Left lung (tissue), 10 donors: ENCODE measurements around the gene ASXL1. TPM values are rescaled to one million over a fixed set of nuclear protein-coding genes. Genes with fewer than 3 reads are reported as not detected.
A peak's percentile ranks its signal among the peaks of the same experiment; 100 is the strongest.

ENCODE experiments used
- ATAC-seq: fragments of 200-7000 bp; cut with Tn5 transposase; one replicate; pipeline ENCODE4 v1.9.1; 2020; ENCODE audit warnings: moderate library complexity
- DNase-seq, 4 donors: peaks; one replicate each; pipeline ENCODE4 v3.0.0-alpha.2; 2013 to 2020
- H3K27ac ChIP-seq, 2 donors: fragments of 200-600 bp; sonication (generic) in 1 of 2; one replicate each; pipeline versions ENCODE4 v1.5.0 to v1.8.0; 2020 to 2021
- H3K27me3 ChIP-seq, 2 donors: fragments of 200-600 bp; sonication (generic) in 1 of 2; one replicate each; pipeline versions ENCODE4 v1.5.0 to v1.8.0; 2020 to 2021
- H3K36me3 ChIP-seq, 2 donors: fragments of 200-600 bp; sonication (generic) in 1 of 2; one replicate each; pipeline versions ENCODE4 v1.5.0 to v1.8.0; 2020 to 2021
- H3K4me1 ChIP-seq, 2 donors: fragments of 200-600 bp; one replicate each; pipeline ENCODE4 v1.8.0; 2021
- H3K4me3 ChIP-seq, 2 donors: fragments of 200-600 bp; sonication (generic) in 1 of 2; one replicate each; pipeline versions ENCODE4 v1.5.0 to v1.8.0; 2020 to 2021; ENCODE audit warnings: mild to moderate bottlenecking in 1 of 2
- H3K9me3 ChIP-seq, 2 donors: fragments of 200-600 bp; sonication (generic) in 1 of 2; one replicate each; pipeline versions ENCODE4 v1.5.0 to v1.8.0; 2020 to 2021
- CTCF ChIP-seq, 2 donors: fragments of 200-600 bp; sonication (generic) in 1 of 2; IDR thresholded peaks; one replicate each; pipeline versions ENCODE4 v1.5.0 to v1.8.0; 2021; ENCODE audit warnings: antibody characterized with exemption in 2 of 2
- intact Hi-C, 2 donors: fragments of 100-400 bp; cut with DNase I; formaldehyde crosslinking; loops; one replicate each; pipeline versions ENCODE4 v1.11.2 to v1.14.2; 2022
- polyA plus RNA-seq, 6 donors: library from polyadenylated mRNA; unstranded; fragments of 120-200 nt; gene quantifications; one replicate each; pipeline ENCODE4 v1.2.1, GENCODE V29; 2013; ENCODE audit not compliant: insufficient read length in 6 of 6
- total RNA-seq, 2 donors: library from RNA; stranded (reverse); fragmentation: NEBNext Ultra II Directional; extraction: Animal tissue kit (Norgen Biotek cat#: 25700); gene quantifications; one replicate each; pipeline ENCODE4 v1.2.1, GENCODE V29; 2021
- donor health status: DM: no; HTN: yes; CAD: no.
- donor health status: DM: no; HTN: no; CAD: no.

Gene ASXL1
- total and polyA plus RNA-seq, 8 donors: 51.1 to 90.0 (median 81.1) TPM

DNA sequence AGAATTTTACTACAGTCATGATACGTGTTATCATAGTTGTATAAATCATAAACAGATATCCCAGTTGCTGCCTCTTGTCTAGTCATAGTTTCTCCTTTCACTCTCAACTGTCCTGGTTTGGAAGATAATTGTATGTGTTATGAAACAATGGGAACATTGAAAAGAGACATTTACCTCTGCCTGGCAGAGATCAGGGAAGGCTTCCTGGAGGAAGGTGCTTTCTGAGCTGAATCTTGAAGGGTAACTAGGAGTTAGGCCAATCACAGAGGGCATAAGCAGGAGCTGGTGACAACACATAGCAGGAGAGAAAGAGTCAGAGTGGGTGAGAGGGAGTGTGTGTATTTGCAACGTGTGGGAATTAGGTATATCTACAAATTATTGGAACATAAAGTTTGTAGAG, 5.4 kb downstream of the ASXL1 start:
- no peaks in the 10 kb centered on the region for H3K9me3 ChIP-seq
- H3K27me3 ChIP-seq: no peaks in the 10 kb centered on the region
- H3K4me3 ChIP-seq: no peak overlapping the region
- intact Hi-C loops: no loop called here
- peaks cover 4 to 91% of the 10 kb centered on the region in 2 donors for H3K4me1 ChIP-seq
- DNase-seq (no peak), ATAC-seq (no peak)
- no peak overlapping the region for H3K27ac ChIP-seq
- no peaks in the 10 kb centered on the region for H3K36me3 ChIP-seq
- no peak for TF ChIP-seq CTCF (IDR thresholded peaks at IDR 0.05)

- intact Hi-C loops: no loop called here
- peaks cover 4 to 93% of the 10 kb centered on the region in 2 donors for H3K4me1 ChIP-seq
- ATAC-seq: no peak
- peaks cover 0 to 8% of the 10 kb centered on the region in 2 donors for H3K36me3 ChIP-seq
- no peak for TF ChIP-seq CTCF (IDR thresholded peaks at IDR 0.05)
- no peak overlapping the region for H3K4me3 ChIP-seq
- no peaks in the 10 kb centered on the region for H3K27me3 ChIP-seq
- no peak for DNase-seq
- peak overlapping the region in 1 of 2 donors; percentile 18 for H3K27ac ChIP-seq
- no peaks in the 10 kb centered on the region for H3K9me3 ChIP-seq
Observed at GRCh38 chr20:32364554-32365208, 6.5 kb downstream of the ASXL1 start.

DNA sequence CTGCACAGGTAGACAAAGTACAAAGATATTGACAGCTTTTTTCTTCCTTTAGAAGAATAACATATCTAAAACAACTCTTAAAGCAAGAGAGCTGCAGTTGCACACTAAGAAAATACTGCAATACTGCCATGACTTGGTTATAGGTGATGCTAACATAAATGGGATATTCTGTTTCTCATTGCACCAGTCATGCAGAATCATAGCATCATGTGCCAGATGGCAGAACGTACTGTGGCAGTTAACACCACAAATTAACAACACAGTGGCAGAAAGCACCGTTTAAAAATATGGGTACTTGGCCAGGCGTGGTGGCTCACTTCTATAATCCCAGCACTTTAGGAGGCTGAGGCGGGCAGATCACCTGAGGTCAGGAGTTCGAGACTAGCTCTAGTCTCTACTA, 7.4 kb downstream of the ASXL1 start:
- Histone ChIP-seq H3K27ac (no peak overlapping the region), H3K4me1 (peaks cover 4 to 84% of the 10 kb centered on the region in 2 donors), H3K4me3 (no peak overlapping the region), H3K27me3 (no peaks in the 10 kb centered on the region), H3K9me3 (no peaks in the 10 kb centered on the region), H3K36me3 (peaks cover 0 to 15% of the 10 kb centered on the region in 2 donors)
- no peak for DNase-seq
- intact Hi-C loops: no loop called here
- no peak for ATAC-seq
- no peak for TF ChIP-seq CTCF (IDR thresholded peaks at IDR 0.05)

DNA sequence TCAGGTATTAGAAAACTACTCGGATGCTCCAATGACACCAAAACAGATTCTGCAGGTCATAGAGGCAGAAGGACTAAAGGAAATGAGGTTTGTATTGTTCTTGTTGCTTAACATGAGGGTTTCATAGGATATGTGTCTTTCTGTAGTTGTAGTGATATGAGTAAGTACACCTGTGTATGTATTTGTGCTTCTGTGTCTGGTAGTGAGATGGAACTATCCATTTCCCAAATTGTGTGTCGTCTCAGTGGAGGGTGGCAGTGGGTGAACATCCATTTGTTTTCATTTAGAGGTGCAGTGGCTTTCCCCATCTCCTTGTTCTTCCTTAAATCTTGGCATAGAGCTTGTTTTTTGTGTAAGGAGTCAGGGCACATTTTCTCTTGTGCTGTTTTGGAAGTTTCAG, 8.2 kb downstream of the ASXL1 start:
- ATAC-seq (no peak), DNase-seq (no peak)
- Histone ChIP-seq H3K4me1 (peaks cover 4 to 77% of the 10 kb centered on the region in 2 donors), H3K27ac (no peak overlapping the region), H3K9me3 (no peaks in the 10 kb centered on the region), H3K27me3 (no peaks in the 10 kb centered on the region), H3K36me3 (peaks cover 0 to 23% of the 10 kb centered on the region in 2 donors), H3K4me3 (no peak overlapping the region)
- intact Hi-C loops: no loop called here
- no peak for TF ChIP-seq CTCF (IDR thresholded peaks at IDR 0.05)

DNA sequence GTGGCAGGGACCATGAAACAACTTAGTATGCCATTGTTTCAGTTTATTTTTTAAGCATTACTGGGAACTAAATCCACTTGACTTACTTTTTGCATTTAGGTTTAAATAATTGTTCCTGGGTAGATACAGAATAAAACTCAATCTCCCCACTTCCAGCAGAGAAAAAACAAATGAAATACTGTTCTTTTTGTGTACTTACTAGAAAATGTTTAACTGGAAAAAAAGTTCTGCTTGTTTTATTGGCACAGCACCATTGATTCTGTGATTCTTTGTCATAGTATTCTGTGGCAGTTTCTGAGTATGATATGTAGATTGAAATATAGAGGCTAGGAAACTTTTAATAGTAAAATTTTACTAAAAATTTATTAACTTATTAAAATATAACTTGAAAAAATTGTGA, 10.2 kb downstream of the ASXL1 start:
- no peaks in the 10 kb centered on the region for H3K9me3 ChIP-seq
- peaks cover 0 to 38% of the 10 kb centered on the region in 2 donors for H3K36me3 ChIP-seq
- H3K4me1 ChIP-seq: peaks cover 0 to 58% of the 10 kb centered on the region in 2 donors
- no peak for TF ChIP-seq CTCF (IDR thresholded peaks at IDR 0.05)
- DNase-seq (no peak), ATAC-seq (no peak)
- no peaks in the 10 kb centered on the region for H3K27me3 ChIP-seq
- H3K27ac ChIP-seq: no peak overlapping the region
- intact Hi-C loops: no loop called here
- no peak overlapping the region for H3K4me3 ChIP-seq
